ENCODE data around the gene C17orf107.

The C17orf107 gene

DNA sequence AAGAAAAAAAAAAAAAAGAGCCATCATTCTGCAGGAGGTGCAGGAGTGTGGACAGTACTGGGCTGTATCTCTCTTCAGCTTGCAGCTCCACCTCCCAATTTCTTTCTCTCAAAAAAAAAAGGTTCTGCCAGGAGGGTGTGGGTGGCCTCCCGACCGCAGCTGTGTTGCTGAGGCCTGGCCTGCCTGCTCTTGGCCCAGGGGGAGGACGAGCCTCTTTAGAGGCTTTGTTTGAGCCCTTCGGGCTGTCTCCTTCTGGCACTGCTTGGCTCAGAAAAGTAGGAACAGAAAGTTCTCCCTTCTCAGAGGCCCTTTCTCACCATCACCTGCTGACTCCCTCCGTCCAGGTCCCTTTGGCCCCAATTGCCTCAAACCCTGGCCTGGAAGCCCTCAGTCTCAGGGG is 22.2 kb upstream of the C17orf107 start:
- DNase-seq, result no peak

DNA sequence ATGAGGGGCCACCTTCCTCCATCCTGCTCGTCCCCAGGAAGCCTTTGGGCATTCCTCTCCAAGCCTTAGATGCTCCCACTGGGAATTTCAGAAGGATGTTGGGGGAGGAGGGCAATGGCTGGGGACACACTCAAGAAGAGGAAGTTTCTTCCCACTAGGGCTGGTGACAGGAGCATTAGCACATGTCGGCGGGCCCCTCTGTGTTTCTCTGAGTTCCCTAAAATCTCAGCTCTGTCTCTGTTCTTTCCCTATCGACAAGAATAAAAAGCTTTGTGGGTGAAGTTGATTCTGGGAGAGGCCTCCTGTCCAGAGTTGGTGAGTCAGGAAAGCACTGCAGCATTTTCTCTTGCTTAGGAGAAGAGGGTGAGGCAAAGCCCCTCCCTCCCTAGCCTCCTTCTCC is 19.7 kb upstream of the C17orf107 start:
- no peak for DNase-seq

DNA sequence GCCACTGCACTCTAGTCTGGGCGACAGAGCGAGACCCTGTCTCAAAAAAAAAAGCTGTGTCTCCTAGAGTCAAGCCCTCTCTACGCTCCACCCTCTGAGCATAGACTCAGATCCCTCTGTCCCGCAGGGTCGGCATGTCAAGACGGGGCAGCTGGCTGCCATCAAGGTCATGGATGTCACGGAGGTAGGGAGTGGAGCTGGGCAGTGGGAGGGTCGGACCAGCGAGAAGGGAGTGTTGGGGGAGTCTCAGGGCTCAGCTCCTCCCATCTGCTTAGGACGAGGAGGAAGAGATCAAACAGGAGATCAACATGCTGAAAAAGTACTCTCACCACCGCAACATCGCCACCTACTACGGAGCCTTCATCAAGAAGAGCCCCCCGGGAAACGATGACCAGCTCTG is 18.5 kb upstream of the C17orf107 start:
- no peak for DNase-seq

DNA sequence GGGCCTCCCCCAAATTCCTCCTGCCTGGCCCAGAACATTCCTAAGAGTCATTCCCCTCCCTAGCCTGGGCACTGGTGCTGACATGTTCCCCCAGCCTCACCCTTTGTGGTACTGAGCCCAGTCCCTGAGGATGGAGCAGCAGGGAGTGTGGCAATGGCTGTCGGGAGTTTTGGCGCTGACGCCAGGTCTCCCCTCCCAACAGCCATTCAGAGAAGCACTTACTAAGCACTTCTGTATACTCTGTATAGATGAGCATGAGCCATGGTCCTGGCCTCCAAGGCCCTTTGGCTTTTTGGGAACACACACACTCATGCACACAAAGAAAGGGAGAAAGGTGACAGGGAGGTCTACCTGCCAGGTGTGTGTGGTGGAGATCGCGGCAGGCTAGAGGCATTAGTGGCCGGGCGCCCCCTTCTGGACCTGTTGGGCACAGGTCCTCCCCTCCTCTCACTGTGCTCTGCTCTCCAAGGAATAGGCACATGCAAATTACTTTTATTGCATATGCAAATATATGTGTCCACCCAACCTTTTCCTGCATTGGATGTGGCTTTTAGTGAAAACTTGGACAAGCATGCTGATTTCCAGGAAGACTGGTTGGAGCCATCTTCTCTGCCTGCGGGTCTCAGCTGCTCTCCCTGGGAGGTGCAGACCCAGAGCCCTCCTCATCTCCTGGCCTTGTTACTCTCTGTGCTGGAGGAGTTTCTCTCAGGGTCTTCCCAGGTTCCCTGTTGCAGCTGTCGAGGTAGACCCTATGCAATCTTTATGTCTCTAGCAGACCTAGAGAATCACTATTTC is 17.4 kb upstream of the C17orf107 start:
- peak; percentile 61 for DNase-seq

DNA sequence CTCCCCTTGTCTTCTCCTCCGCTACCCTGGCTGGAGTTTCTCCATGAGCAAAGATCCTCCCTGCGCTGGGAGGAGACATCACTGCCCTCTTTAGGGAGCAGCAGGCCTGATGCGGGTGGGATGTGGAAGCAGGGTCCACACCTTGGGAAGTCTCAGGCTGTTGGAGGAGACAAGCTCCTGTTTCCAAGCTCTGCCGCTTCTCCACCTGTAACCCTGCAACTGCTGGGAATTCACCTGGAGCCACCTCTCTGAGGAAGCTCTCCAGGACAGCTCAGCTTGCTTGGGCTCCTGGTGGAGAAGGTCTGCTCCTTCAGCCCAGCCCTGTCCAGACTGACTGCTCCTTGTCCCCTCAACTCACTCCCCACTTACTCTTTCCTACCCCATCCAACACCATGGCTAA is 14.8 kb upstream of the C17orf107 start:
- DNase-seq, result no peak

DNA sequence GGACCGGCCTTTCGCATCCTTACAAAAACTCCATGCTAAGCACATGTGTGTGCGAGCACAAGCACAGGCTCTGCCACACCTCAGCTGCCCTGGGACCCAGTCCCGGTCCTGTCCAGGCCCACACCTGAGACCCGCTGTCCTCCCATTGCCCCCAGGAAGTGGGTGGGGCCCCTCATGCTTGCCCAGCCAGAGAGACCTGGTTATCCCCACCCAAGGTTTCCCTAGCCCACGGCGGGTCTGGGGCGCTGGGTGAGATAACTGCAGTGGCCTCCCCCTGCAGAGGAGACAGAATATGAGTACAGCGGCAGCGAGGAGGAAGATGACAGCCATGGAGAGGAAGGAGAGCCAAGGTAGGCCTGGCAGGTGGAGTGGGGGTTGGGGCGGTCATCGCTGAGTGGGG is 12.5 kb upstream of the C17orf107 start:
- no peak for DNase-seq

DNA sequence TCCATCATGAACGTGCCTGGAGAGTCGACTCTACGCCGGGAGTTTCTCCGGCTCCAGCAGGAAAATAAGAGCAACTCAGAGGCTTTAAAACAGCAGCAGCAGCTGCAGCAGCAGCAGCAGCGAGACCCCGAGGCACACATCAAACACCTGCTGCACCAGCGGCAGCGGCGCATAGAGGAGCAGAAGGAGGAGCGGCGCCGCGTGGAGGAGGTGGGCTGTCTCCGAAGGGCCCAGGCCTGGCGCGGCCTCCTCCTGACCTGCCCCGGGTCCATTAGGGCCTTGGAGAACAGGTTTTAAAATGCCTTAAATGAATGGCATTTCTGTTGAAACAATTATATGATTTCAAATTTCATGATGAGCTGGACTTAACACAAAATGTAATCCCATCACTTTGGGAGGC is 11.8 kb upstream of the C17orf107 start:
- no peak for DNase-seq

DNA sequence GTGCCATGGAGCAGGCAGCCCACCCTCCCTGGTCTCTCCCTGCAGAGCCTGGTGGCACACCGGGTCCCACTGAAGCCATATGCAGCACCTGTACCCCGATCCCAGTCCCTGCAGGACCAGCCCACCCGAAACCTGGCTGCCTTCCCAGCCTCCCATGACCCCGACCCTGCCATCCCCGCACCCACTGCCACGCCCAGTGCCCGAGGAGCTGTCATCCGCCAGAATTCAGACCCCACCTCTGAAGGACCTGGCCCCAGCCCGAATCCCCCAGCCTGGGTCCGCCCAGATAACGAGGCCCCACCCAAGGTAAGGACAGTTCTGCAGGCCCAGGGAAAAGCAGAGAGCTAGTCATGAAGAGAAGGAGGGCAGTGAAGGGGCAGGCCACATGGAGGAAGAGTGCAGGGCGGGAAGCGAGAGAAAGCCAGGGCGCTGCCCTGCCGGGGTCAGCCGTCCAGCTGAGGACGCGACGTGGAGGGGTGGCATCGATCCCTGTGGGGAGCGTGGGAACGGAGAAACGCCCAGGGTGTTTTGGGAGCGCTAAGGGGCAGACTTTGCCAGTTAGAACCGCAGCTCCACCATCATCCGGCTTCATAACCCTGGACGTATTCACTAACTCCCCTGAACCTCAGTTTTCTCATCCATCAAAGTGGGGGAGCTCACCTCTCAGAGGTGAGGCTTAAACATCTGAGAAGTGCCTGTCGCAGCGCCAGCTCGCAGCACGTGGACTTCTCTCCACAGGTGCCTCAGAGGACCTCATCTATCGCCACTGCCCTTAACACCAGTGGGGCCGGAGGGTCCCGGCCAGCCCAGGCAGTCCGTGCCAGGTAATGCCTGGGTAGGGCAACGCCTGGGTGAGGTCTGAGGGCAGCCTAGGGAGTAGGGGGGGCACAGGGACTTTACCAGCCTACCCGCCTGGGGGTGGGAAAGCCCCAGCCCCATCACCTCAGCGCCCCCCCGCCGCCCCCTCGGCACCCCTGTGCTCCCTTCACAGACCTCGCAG is 7.6 kb upstream of the C17orf107 start:
- no peak for DNase-seq

DNA sequence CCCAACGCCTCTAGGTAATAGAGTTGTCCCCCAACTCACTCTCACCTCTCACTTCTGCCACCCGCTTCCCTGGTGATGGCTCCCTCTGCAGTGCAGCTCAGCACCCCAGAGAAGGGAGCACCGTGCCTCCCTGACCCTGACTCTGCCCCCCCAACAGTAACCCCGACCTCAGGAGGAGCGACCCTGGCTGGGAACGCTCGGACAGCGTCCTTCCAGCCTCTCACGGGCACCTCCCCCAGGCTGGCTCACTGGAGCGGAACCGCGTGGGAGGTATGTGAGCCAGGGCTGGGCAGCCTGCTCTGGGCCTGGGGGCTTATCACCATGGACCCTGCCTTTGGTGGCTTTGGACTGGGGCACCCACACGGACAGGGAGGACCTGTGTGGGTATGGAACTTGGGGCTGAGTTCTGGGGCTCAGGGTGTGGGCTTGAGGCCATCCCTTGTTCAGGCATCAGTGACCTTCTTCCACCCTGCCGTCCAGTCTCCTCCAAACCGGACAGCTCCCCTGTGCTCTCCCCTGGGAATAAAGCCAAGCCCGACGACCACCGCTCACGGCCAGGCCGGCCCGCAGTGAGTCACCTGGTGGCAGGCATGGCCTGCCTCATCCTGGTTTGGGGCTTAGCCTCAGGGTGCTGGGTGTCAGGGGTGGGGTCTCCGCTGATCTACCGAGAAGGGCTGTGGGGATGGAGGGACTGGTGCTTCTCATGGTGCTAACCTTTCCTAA is 6.7 kb upstream of the C17orf107 start:
- no peak for DNase-seq

DNA sequence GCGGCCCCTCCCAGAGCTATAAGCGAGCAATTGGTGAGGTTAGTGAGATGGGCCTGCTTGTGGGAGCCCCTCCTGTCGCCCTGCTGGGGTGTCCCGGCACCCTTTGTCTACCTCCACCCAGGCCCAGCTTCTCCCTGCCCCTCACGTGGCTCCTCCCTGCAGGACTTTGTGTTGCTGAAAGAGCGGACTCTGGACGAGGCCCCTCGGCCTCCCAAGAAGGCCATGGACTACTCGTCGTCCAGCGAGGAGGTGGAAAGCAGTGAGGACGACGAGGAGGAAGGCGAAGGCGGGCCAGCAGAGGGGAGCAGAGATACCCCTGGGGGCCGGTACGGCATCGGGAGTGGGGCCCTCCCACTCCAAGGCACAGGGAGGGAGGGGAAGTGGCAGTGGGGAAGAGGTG is 6.1 kb upstream of the C17orf107 start:
- no peak for DNase-seq

DNA sequence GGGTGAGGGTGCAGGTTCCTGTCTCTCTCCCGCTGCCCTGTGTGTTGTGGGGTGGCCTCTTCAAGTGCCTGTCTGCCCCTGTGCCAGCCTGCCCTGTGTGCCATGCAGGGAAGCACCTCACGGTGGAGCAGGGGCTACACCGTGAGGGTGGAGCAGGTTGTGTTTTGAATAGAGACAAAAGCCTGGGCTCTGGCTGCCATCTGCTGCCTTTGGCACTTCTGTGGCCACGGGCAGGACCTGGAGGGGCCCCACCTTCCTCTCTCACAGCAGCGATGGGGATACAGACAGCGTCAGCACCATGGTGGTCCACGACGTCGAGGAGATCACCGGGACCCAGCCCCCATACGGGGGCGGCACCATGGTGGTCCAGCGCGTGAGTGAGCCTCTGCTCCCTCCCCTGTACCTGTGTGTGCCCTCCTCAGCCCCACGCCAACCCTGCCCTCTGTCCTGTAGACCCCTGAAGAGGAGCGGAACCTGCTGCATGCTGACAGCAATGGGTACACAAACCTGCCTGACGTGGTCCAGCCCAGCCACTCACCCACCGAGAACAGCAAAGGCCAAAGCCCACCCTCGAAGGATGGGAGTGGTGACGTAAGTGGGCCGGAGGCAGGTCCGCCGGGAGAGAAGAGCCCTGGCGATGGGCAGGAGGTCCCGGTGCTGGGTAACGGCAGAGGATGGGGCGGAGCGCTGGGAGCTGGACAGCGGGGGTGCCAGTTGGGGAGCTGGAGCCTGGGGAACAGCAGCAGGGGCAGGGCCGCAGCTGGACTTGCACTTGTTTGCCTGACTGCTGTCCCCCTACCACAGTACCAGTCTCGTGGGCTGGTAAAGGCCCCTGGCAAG is 5.4 kb upstream of the C17orf107 start:
- DNase-seq, result no peak

DNA sequence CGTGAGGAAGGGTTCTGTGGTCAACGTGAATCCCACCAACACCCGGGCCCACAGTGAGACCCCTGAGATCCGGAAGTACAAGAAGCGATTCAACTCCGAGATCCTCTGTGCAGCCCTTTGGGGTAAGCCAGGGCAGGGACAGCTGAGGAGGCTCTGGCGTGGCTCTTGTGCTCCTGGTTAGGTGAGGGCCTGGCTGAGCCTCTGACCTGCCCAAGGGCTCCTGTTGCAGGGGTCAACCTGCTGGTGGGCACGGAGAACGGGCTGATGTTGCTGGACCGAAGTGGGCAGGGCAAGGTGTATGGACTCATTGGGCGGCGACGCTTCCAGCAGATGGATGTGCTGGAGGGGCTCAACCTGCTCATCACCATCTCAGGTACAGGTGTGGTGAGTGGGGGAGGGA is 4.2 kb upstream of the C17orf107 start:
- no peak for DNase-seq

DNA sequence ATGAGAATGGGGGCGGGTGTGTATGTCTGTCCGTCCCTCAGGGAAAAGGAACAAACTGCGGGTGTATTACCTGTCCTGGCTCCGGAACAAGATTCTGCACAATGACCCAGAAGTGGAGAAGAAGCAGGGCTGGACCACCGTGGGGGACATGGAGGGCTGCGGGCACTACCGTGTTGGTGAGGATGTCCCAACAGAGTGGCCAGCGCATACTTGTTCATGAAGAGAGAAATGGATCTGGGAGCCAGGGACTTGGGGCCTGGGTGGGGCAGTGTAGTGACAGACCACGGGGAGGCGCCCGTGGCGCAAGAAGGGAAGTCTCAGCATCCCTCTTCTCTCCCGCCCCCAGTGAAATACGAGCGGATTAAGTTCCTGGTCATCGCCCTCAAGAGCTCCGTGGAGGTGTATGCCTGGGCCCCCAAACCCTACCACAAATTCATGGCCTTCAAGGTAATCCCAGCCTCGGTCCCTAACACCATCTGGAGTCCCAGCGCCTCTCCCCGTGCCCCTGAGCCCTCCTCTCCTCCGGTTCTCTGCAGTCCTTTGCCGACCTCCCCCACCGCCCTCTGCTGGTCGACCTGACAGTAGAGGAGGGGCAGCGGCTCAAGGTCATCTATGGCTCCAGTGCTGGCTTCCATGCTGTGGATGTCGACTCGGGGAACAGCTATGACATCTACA is 3.5 kb upstream of the C17orf107 start:
- DNase-seq, result no peak

DNA sequence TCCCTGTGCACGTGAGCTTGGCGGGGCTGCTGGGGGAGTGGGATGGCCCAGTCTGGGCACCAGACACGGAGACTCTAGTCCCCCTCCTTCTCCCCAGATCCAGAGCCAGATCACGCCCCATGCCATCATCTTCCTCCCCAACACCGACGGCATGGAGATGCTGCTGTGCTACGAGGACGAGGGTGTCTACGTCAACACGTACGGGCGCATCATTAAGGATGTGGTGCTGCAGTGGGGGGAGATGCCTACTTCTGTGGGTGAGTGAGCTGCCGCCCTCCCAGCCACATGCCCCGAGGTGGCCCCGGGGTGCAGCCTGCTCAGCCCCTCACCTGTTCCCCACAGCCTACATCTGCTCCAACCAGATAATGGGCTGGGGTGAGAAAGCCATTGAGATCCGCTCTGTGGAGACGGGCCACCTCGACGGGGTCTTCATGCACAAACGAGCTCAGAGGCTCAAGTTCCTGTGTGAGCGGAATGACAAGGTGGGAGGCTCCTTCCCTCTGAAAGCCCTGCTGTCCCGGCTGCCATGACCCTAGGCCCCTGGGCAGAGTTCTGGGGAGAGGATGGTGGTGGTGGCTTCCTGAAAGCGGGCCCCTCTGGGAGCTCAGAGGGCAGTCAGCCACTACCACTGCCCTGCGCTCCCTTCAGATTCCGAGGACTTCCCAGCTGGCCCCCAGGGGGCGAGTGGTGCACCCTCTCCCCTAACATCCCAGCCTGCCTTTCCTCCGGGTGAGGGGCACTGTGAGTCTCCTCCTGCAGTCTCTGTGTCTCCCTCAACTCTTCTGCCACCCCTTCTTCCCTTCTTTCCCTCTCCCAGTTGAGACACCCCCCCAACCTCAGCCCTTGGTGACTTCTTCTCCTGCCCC is 2.8 kb upstream of the C17orf107 start:
- no peak for DNase-seq

DNA sequence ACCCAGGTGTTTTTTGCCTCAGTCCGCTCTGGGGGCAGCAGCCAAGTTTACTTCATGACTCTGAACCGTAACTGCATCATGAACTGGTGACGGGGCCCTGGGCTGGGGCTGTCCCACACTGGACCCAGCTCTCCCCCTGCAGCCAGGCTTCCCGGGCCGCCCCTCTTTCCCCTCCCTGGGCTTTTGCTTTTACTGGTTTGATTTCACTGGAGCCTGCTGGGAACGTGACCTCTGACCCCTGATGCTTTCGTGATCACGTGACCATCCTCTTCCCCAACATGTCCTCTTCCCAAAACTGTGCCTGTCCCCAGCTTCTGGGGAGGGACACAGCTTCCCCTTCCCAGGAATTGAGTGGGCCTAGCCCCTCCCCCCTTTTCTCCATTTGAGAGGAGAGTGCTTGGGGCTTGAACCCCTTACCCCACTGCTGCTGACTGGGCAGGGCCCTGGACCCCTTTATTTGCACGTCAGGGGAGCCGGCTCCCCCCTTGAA is 2.1 kb upstream of the C17orf107 start:
- no peak for DNase-seq

DNA sequence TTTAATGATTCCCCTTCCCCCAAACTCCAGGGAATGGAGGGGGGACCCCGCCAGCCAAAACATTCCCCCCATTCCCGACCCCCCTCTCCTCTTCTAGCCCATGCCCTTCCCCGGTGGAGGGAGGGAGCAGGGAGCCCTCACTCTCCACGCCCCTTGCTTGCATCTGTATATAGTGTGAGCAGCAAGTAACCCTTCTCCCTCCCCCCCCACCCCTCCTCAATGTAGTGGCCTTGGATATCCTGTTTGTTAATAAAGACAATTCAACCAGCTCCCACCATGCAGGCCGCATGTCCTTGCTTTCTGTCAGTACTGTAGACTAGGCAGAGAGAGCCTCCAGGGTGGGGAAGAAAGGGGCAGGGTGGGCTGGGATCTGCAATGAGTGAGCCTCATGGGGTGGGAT is 1.6 kb upstream of the C17orf107 start:
- no peak for DNase-seq

DNA sequence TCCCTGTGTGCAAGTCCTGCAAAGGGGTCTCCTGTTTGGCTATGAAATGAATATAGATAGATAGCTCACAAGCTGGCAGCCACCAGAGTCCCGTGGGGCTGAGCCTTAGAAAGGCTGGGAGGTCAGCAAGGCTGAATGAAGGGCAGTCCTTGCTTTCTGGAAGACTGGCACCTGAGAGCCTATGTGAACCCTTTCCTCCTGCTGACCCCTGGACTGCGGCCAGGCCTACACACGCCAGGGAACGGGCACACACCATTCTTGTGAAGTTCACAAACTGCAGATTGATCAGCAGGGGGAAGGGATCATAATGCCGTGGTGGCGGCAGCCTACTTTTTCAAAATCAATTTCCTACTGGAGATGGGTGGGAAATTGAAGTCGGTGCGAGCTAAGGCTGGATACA is 985 bp upstream of the C17orf107 start:
- no peak for DNase-seq

DNA sequence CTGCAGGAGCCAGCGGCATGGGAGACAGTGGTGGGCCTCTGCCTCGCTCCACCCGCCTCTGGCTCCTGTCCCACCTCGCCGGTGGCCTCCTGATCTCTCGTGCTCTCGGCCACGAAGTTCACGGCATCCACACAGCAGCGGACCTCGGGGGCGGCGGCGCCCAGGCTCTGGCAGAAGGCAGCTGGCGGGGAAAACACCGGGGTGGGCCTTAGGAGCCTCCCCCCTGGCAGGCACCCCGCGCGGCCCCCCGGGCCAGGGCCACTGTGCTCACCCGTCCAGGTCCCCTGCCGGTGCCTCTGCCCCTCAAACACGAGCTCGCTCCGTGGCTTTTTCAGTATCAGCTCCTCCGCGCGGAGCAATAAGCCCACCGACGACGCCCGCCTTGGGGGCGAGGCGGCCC is 409 bp upstream of the C17orf107 start:
- no peak for DNase-seq

DNA sequence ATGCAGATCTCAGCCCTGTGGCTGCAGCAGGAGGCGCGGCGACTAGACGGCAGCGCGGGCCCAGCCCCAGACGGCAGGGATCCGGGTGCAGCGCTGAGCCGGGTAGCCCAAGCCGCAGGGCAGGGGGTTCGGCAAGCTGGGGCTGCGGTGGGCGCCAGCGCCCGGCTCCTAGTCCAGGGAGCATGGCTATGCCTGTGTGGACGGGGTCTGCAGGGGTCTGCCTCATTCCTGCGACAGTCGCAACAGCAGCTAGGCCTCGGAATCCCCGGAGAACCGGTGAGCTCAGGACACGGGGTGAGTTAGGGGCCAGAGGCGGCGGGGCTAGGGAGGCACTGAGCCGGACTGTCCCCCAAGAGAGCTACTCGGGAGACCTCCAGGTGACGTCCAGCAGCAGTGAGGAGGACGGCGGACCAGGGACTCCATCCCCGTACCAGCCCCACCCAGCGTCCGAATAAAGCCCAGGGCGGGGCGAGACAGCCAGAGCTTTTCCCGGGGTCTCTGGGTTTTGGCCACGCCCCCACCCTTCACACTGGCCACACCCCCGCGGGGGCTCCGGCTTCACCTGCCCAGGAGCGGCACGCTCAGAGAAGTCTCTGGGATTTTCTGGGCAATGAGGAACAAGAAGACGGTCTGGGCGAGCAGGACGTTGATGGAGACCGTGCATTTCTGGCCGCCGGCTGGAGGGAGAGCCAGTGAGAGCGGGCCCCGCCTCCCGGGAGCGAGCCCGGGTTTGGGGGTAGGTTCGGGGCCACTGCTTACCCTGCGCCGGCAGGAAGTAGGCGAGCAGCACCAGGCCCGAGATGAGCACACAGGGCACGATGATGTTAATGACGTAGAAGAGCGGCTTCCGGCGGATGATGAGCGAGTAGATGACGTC is 1.1 kb downstream of the C17orf107 start:
- no peak for DNase-seq
